ENCODE results near the gene TENM4.

The TENM4 gene

GRCh38 chr11:78823588-78823987, 617.2 kb downstream of the TENM4 start:
- no peak for DNase-seq

GRCh38 chr11:78822931-78823423, 617.9 kb downstream of the TENM4 start:
- no peak for DNase-seq

- no peak for DNase-seq
These were observed 619.2 kb downstream of the TENM4 start for GRCh38 chr11:78821371-78822306.

- DNase-seq = no peak
These were observed 620.1 kb downstream of the TENM4 start for GRCh38 chr11:78820741-78821140.

- no peak for DNase-seq
These were observed 622.6 kb downstream of the TENM4 start for GRCh38 chr11:78818201-78818600.

DNA sequence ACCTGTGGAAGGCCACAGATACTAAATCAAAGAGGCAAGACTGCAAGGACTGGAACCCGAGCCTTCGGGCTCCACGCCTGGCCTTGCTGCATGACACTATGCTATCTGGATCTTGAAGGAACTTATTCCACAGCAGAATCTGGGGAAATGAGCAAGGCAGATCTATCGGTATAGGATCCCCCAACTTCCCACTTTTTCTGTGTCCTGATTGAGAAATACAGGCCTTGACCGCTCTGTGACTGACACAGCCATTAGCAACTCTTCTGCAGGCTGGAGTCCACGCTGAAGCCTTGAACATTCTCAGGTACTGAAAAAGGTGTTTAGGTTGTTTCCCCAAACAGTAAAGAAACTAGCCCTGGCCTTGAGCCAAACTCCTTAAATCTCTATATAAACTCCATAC, 625.0 kb downstream of the TENM4 start:
- DNase-seq = no peak

DNA sequence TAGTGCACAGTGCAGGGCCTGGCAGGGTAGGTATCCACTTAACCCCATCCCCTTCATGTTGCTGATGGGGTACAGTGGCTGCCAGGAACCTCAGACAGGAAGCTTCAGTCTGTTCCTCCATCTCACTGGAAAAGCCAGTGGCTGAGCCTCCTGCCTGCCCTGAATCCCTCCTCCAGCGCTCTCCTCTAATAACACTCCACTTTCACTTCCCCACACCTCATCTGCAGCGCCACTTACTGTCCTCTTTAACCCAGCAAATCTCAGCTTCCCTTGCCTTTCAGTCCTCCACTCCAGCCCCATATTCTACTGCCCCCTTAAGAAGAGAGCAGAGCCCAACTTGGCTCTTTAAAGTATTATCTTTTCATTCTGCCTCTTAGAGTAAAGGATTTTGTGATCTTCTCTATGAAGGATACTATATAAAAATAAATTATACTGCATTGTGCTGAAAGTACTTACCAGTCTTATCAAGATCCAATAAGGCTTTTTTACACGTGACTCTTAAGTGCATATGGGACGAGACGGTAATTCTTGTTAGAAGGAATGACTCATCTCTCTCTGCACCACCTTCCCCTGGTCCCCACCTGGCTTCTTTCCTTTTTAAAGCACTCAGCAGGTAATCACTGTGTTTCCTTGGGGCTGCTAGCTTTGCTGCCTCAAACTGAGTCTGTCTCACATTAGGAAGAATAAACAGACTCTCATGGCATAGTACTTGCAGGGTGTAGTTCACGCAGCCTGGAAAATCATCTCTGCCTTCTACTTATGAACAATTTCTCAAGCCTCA, 628.1 kb downstream of the TENM4 start:
- DNase-seq = no peak

GRCh38 chr11:78810559-78811009, 630.2 kb downstream of the TENM4 start:
- DNase-seq = no peak

GRCh38 chr11:78809931-78810541, 630.8 kb downstream of the TENM4 start:
- no peak for DNase-seq

- DNase-seq = no peak
These were observed 631.9 kb downstream of the TENM4 start for GRCh38 chr11:78808923-78809322.

DNA sequence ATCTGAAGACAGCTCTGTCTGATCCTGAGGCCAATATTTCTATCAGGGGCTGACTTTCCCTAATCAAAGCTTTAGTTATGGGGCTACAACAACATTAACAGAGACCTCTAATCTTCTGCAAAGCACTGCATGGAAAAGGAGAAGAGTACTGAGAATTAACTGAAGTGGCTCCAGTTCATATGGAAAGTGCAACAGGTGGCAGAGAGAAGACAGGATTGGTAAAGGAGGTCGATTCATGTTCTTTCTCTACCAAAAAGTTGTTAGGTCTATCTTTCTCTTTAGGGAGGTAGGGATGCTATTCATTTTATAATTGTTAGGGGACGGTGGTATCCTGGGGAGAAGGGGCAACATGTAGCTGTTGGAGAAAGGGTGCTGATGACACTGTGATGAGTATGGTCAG, 633.5 kb downstream of the TENM4 start:
- DNase-seq = no peak

GRCh38 chr11:78806214-78807004, 634.4 kb downstream of the TENM4 start:
- no peak for DNase-seq

DNA sequence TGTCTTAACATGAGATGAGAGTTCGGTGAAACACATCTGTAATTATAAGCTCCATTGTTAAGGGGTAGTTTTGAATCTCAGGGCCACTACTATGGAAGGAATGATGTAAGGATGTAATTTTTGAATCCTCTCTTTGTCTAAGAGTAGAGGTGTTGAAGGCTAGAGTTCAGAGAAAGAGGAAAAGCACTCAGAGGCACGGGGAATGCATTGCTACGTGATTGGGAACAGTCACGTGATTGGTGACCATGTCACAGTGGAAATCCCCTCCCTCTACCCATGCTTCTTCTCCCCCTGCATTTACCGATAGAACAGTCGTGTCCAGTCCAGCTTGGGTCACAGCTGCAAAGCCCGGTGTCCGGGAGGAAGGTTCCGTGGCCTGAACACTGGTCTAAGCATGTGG, 635.8 kb downstream of the TENM4 start:
- DNase-seq = no peak

GRCh38 chr11:78803995-78804394, 636.8 kb downstream of the TENM4 start:
- no peak for DNase-seq

DNA sequence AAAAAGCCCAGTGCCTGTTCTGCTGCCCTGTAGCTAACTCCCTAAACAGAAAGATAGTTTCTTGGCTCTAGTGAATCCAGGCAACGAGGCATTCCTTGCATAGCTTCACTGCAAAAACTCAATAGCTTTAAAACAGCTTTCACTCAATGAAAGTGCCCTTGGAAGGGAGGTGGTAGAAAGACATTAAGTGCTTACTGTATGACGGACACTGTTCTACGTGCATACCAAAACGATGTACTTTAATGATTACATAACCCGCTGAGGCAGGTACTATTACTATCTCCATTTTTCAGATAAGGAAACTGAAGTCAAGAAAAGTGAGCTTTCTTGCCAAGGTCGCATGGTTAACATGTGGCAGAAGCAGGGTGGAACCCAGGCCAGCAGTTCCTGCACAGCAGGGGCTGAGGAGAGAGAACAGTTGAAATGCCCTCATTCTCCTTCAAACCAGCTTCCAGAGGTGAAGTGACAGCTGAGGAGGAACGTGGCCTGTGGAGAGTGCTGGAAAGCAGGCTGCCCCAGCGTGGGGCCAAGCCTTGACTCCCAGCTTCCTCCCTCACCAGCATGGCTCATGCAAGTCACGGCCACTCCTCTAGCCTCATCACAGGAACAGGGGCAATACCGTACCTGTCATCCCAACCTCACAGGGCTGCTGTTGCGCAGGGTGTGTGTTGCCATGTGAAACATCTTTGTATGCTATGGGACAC, 638.6 kb downstream of the TENM4 start:
- DNase-seq = no peak

GRCh38 chr11:78801161-78801884, 639.5 kb downstream of the TENM4 start:
- peak; percentile 32 for DNase-seq

GRCh38 chr11:78800756-78801155, 640.1 kb downstream of the TENM4 start:
- DNase-seq = no peak

GRCh38 chr11:78800096-78800690, 640.6 kb downstream of the TENM4 start:
- DNase-seq = no peak

- peak; percentile 6 for DNase-seq
These were observed 642.2 kb downstream of the TENM4 start for GRCh38 chr11:78798663-78799062.

DNA sequence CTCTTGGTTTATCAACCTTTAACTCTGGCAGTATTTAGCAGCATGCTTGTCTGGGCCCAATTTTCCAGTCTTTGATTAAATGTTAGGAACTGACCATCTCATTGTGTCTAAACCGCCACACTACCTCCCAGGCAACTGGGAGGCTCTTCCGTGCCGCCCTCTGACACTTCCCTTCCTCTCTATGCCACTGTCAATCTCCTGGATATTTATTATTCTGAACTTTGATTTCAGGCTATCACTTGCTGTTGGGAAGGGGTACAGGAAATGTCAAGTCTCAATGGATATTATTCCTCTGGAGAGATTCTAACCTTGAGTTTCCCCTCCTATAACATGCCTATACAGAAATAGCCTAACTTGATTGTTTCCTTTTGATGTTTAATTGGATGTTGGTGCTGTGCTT, 643.3 kb downstream of the TENM4 start:
- no peak for DNase-seq

DNA sequence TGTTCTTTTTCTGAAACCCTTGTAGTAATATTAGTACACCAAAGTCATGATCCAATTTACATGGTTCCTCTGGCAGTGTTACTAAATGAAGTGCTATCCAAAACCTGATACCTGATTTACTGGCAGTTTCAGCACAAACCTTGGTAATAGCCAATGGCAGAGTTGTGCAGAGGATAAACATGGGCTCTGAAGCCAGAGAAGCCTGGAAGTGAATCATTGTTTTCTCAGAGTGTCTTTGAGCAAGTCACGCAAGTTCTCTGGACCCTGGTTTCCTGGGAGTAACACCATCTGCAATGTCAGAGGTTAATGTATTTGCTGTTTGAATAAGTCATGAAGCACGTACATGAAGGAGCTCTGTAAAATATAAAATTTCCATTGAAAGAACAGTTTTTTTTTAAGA, 643.9 kb downstream of the TENM4 start:
- no peak for DNase-seq

Measured in NCI-H446 treated with DMSO at 0.1 percent for 48 hours (cell line).